A204.1 (cell line): ENCODE data around the gene ENOX1.

Experiments
- FAIRE-seq: peaks from 2 replicates; lab custom pipeline; 2012; peaks lifted over from hg19 to GRCh38; lab: Jason Lieb, UNC

ENOX1 gene

DNA sequence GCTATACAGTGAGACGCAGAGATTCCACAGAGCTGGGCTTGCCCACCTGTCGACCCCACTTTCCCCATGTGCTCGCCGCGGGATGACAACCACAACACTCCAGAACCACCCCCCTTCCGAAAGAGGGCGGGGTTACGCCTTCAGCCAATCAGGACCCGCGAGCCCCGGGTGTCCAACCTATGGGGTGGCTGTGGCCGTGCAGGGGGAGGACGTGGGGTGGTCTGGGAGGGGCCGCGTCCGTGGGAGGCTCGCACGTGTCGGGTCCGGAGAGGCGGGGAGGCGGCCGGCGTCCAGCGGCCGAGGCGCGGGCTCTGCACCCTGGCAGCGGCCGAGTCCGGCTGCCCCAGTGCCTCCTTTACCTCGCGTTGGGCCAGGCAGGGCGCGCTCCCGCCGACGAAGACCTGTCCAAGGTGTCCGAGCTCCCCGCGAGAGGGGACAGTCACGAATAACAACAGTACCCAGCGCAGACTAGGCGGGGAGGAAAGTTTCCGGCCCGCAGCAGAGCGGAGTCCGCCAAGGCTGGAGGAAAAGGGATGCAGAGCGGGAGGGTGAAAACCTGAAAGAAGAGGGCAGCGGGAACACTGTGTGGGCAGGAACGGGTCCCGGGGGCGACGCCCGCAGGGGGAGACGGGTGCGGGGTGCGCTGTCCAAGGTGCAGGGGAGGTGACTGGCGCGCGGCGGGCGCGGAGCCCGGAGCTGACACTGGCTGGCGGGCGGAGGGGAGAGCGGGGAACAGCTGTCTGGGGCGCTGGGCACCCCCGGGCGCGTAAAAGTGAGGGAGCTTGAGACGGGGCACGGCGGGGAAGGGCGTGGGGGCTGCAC is 911 bp downstream of the ENOX1 start:
- no peak for FAIRE-seq

DNA sequence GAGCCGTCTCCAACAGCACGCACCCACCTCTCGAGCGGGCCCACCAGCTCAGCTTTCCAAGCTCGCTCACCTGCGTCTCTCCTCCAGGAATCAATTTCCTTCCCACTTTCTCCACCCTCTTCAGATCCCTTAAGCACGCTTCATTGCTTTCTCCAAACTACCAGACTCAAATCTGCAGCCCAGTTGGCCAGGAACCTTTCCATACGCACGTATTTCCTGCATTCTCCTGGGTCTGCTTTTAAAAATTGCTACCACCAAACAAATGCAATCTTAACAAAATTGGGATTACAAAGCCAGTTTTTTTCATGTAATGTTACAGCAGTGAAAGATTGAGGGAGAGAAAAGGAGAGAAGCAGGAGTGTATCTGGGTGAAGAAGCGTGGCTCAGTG is 1.5 kb downstream of the ENOX1 start:
- no peak for FAIRE-seq

DNA sequence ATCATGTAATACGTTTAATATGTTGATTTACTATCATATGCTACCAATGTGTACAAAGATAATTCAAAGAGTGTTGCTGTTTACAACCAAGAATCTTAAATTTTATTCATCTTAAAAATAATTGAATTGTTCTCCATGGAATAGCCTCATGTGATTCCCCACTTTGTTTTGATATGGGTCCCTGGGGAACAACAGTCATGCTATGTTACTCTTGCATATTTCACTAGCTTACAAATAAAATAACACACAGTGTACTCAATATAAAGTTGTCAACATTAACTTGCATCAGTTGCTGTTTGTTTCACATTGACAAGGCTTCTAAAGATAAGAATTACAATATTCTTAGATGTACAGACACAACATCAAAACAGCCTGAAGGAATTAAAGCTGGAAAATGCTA is 2.3 kb downstream of the ENOX1 start:
- FAIRE-seq: no peak

DNA sequence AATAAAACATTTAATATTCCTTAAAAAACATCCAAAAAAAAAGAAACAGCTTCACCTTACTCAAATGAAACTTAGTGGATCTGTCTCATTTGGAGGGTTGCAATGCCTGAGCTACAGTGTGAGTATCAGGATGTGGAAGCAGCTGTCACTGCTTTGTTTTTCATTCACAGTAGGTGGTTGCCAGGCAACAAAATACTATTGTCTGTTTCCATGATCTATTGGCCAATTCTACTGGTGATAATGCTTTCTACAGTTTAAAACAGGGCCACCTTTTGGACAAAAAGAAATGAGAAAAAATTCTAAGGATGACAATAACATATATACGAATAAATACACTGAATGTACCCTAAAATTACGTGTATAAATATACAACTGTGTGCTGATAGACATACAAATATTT is 3.0 kb downstream of the ENOX1 start:
- FAIRE-seq: no peak

DNA sequence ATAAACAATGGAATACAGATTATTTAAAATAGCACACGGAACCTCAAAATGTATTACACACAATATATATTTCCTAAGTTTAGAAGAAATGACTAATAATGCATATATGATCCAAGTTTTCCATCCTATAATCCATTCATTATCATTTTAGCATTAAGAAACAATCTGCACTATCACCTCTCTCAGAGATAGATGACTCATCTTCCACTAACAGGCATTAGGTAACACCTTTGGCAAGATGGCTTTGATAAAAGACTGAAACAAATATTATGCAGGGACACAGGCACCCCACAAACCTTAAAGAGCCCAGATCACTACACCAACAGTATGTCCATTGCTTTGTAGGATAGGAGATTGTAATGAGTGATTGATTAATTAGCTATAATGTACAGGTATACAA is 4.1 kb downstream of the ENOX1 start:
- FAIRE-seq: no peak

DNA sequence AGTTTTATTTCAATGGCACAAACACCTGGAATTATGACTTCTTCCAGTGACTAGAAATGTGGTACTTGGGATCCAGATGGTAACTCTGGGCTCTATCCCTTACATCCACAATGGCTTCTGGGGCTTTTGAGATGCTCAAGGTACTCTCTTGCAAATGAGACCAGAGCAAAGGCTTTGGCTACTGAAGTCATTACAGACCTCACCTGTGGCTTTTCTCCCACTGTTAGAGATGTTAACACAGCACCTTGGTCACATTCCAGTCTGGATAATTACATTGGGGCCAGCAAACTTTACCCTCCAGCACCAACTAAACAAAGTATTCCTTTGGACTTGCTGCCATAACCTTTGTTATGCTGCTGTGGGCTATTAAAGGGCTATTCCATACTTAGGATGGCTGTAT is 6.1 kb downstream of the ENOX1 start:
- no peak for FAIRE-seq

DNA sequence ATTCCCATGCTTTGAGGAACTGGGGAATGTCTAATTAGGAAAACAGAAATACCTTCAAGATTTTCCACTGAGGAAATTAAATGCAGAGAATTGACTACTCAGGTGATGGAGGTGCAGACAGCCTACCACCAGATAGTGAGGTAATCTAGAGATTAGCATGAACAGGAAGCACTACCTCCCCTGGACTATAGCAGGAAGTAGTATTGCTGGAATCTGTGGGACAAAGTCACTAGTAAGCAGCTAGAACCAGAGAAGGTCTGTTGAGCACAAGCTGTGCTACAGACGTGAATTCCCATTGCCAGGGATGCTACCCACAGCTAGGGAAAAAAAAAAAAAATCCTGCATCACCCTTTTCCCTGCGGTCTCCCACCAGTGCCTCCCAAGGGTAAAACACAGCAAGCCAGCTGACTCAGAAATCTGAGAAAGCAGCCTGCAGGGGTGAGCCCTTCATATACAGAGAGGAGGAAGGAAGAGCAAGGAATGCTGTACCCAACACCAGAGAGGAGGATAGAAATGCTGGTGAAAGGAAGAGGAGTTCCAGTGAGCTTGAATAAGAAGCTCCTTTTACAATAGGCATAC is 10.2 kb downstream of the ENOX1 start:
- no peak for FAIRE-seq

DNA sequence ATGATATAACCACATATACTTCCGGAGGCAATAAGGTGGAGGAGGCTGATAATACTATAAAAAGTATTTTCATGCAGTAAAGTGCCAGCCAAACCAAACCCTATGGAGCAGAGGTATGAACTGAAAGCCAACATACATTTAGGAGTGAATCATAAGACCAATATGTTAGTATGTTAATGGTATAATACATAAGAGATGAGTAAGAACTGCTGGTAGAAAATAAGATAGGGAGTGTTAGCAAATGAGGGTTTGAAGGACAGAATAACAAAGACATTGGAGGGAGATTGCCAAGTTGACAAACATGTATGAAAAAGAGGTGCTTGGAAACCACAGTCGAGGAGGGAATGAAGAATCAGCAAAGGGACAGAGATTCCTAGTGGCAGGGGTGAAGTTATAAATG is 10.8 kb downstream of the ENOX1 start:
- no peak for FAIRE-seq

DNA sequence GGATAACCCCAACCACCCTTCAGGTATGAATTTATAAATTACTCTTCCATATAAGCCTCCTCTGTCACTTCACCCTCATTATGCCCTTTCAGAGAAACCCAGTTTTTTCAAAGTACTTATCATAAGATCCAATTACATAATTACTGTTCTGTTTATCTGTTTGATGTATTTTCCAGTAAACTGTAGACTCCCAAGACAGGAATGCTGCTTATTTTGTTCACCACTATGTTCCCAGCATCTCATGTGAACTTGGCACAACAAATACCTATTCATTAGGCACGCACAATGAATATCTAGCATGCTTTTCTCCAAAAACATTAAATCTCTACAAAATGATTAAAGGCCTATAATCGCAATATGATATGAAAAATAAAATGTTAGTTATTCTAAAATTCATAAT is 13.2 kb downstream of the ENOX1 start:
- no peak for FAIRE-seq

DNA sequence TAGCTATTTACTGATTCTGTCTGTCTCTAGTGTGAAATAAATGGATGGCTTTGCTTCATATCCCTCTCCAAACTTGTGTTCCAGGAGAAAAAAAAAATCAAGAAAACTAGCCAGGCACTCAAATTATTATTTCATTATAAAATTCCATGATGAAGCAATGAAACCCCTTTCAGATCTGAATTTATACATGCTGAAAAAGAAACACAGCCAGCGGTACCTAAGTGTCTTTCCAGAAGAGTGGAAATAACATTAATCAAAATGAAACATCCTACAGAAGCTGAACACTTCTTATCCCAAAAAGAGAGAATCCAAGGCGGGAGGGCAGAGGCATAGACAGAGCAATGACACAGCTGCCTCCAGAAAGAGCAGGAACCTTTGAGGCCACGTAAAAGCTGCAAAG is 15.9 kb downstream of the ENOX1 start:
- no peak for FAIRE-seq

DNA sequence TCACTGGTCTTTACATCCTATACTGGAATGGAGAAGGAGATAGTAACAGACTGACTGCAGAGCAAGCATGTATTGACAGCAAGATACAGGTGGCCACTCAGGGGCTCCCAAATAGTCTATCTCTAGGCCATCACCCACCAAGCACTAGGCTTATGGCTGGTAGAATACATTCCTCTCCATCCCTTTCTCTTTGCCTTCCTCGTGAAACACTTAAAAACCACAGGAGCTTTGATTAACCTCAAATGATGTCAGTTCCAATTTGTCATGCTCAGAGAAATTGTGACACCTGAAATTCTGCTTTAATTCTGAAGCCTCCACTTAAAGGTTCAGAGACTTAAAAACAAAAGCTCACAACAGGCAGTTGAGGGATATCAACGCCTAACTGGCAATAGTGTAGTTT is 17.2 kb downstream of the ENOX1 start:
- no peak for FAIRE-seq

DNA sequence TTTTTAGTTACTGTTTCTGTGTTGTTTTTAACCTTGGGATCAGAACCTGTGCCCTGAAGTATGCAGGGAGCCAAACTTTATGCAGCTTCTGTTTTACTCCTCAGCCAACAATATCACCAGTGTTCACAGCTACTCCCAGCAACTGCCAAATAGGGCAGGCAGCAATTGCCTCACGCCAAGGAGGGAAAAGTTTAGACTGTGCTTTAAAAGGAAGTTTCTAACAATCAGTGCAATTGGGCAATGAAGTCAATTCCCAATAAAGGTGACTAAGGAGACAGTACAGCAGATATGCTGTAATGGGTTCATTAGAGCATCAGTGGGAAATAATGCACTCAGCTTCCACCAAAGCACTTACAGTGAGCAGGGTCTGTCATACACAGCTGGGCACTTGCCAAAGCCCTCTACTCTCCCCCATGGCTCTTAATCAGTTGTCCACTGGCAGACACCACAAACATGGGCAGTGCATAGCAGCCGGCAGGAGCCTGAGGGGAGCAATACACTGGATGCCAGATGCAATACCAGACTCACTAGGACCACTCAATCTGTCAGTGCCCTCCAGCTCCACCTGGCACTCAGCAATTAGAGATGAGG is 19.3 kb downstream of the ENOX1 start:
- FAIRE-seq: no peak

DNA sequence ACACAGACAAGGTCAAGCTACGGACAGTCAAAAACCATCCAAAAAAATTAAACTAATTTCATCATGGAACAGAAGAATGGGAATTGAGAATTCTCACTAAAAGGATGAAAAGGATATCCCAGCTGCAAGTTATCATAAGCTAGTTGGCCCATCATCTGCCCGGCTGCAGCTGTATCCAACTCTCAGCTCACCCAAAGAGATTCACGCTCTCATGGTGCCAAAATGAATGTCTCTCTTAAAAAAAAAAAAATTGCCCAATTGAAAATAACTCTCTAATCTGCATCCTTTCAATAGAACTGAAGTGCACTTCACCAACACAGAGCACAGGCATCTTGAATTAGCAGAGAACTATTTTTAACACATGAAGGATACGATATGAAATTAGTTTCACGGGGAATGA is 20.0 kb downstream of the ENOX1 start:
- no peak for FAIRE-seq

DNA sequence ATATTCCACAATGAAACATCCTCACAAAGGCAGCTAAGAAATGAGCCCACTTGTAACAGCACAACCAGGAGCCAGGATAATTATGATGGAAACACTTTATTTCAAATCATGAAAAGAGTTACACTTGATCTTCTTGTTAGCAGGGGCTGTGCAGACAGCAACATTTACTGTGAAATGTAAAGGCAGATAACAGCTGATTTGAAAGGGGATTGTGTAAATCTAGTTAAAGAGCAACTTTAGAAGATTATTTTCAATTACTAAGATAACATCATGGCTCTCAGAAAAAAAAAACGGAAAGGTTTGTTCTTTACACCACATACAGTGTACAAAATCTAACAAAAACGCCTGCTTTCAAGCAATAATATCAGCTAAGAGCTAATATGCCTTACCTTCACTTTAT is 22.4 kb downstream of the ENOX1 start:
- no peak for FAIRE-seq

DNA sequence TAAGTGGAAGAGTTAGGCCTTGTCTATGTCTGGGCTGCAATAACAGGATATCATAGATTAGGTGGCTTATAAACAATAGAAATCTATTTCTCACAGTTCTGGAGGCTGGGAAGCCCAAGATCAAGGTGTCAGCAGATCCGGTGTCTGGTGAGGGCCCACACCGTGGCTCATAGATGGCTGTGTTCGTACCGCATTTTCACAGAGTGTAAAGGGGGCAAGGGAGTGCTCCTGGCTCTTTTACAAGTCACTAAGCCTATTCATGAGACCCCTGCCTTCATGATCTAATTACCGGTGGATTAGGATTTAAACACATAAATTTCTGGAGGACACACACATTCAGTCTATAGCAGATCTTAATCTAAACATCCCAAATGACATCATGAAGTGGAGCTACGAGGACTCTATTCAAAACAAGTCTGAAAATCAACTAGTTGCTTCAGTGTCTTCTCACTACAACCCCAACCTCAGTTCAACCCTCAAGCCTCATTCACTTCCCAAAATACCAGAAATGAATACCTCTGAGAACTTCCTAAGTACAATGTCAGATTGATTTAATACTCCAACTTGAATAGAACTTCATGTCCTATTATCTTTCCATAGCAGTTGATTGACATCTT is 23.5 kb downstream of the ENOX1 start:
- FAIRE-seq: no peak

DNA sequence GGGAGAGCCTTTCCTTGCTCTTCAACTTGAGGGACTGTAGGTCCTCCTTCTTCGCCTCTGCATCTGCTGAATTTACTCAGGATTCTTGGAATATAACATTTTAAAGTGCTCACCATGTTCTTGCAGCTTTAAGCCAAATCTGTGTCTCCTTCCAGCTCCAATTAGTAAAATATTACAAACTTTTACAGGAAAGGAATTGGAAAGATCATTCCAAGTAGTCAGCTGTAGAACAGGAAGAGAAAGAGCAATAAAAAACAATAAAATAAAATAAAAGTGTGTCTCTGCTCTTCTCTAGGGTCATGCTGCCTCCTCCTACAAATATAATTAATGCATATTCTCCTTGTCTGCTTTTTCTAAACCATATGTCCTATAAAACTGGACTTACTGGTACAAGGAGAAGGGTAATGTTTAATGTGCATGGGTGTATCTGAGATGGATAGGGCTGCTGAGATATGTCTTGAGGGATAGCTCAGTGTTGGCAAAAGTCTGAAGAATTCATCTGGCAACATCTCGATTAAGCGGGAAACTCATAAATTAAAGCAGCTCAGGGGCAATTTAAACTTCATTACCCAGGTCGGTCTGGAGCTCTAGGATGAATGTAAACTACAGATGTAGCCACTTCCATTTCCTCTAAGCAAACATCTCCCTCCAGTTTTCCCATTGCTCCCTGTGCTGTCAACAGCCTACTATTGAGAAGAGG is 25.0 kb downstream of the ENOX1 start:
- FAIRE-seq: no peak

DNA sequence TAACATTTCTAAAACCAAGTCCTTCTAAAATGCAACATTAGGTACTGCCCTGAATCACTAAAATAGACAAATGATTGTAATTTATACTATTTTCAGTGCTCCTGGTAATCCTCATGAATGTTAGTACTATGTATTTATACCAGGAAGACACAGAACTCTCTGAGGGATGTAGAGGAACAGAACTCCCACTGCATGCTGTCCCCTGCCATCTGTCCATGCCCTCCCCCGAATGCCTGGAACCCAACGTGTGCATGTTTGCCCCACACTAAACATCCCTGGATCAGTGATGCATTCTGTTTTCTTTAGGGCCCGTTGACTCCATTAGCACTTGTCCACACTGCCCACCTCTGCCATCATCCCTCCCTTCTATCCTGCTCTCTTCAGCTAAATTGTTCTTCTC is 26.5 kb downstream of the ENOX1 start:
- FAIRE-seq: no peak

DNA sequence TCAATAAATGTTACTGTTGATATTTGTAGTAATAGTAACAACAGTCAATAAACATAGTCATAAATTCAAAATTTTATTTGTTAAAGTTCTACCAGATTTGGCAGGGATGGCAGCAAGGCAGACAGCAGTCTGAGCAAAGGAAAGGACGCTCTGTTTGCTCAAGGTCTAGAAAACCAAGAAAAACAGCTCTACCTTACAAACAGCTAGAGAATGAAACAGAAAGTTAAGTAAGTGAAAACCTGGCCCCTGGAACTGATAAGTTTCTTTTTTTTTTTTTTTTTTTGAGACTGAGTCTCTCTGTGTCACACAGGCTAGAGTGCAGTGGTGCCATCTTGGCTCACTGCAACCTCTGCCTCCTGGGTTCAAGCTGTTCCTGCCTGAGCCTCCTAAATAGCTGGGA is 27.9 kb downstream of the ENOX1 start:
- no peak for FAIRE-seq

DNA sequence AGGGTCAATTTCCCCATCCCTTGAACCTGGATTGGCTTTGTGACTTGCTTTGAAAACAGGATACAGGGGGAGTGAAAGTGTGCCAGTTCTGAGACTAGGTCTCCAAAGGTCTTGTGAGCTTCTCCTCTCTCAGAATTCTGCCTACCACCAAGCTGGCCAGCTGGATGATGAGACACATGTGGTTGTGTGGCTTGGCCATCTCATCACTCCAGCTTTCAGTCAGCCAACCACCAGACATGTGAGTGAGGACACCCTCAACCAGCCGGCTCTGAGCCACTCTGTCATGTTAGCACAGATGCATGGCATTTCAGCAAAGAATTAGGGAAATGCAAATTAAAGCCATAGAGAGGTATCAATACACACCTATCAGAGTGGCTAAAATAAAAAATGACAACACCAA is 29.5 kb downstream of the ENOX1 start:
- no peak for FAIRE-seq

DNA sequence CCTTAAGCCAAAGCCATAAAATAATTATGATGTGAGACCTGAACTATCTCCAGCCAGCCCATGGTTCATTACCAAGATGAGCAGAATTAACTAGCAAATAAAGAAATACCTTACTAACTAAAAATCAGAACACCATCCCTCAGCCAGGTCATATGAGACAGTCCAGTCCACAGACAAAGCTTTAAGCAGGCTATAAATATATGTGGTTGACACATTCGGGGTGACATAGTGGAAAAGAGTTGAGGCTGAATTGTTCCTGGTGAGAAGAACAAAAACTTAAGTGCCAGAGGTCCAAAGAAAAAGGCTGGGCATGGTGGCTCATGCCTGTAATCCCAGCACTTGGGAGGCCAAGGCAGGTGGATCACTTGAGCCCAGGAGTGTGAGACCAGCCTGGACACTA is 30.9 kb downstream of the ENOX1 start:
- no peak for FAIRE-seq

DNA sequence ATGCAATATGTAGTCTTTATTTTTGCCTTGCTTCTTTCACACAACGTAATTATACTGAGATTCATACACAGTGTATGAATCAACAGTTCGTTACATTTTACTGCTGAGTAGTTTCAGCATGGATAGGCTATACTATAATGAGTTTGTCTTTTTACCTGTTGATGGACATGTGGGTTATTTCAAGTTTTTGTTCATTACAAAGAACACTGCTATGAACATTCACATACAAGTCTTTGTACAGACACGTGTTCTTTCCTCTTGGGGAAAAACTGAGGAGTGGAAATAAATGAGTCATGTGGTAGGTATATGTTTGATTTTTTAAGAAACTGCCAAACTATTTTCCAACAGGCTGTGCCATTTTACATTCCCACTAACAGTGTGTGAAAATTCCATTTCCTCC is 35.1 kb downstream of the ENOX1 start:
- FAIRE-seq: no peak

DNA sequence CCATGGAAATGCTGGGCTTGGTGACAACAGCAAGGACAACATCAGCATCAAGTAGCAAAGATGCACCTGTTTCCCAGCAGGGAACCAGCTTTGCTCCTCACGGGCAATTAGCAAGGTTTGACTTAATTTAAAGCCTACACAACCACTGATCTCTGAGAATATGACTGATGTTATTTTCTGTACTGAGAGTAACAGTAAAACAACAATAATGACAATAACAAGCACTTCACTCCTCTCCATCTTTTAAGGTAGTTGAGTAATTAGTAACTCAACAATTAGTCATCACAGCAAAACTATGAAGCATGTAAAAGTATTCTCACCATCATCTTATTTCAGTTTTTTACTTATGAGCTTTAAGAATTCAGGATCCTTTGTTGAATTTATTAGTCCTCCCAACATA is 37.3 kb downstream of the ENOX1 start:
- FAIRE-seq: no peak
